Activated T-helper 1 cell treated with anti-CD3 and anti-CD28 coated beads, Interleukin-2, amount 50 U/mL, for 16 hours (primary cell): ENCODE data around the gene PTPRA.
"Not testable (repeated sequence)": the region's sequence is repeated elsewhere in the genome, so short reads cannot be mapped to it uniquely, and the experiment has no call there.

Experiments
- DNase-seq, 2 donors: peaks; one replicate each; pipeline ENCODE4 v3.0.0-alpha.2; 2020; ENCODE audit warnings: low read depth in 1 of 2, low spot score in 1 of 2

Gene PTPRA

GRCh38 chr20:2883726-2884637, 10.7 kb downstream of the PTPRA start:
- no peak for DNase-seq

- no peak for DNase-seq
Measured at GRCh38 chr20:2887715-2888114, 14.4 kb downstream of the PTPRA start.

- no peak for DNase-seq
Measured at GRCh38 chr20:2888224-2888955, 15.1 kb downstream of the PTPRA start.

- no peak for DNase-seq
Measured at GRCh38 chr20:2889209-2889608, 15.9 kb downstream of the PTPRA start.

GRCh38 chr20:2889797-2890196, 16.5 kb downstream of the PTPRA start:
- no peak for DNase-seq

DNA sequence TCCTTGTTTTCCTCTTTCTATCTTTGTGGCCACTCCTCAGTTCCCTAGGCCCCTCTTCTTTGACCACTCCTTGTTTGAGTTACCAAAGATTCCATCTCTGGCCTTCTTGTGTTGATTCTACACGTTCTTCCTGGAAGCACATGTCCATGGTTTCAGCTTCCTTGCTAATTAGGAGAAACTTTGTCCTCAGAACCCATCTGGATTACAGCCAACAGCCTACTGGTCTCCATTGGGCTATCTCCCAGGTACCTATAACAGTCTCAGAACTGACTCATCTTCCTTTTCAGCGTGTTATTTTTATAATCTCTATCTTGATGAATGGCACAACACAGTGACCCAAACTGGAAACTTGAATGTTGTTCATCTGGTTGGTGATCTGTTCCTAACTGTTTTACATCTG, 17.5 kb downstream of the PTPRA start:
- no peak for DNase-seq

GRCh38 chr20:2891343-2891742, 18.1 kb downstream of the PTPRA start:
- DNase-seq: no peak

- DNase-seq: no peak
Measured at GRCh38 chr20:2892376-2892775, 19.1 kb downstream of the PTPRA start.

DNA sequence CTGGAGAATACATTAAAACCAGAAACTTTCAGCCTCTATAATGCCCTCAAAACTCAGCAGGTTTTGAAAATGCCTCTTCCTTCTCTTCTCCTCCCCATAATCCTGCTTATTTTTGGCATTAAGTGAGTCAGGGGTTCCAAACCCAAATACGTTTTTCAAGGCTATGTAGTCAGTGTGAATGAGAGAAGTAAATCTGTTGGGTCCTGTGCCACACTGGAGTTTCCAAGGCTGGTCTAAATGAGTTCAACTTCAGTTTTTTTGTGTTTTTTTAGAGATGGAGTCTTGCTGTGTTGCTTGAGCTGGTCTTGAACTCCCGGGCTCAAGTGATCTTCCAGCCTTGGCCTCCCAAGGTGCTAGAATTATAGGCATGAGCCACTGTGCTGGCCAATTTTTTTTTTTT, 20.9 kb downstream of the PTPRA start:
- no peak for DNase-seq

DNA sequence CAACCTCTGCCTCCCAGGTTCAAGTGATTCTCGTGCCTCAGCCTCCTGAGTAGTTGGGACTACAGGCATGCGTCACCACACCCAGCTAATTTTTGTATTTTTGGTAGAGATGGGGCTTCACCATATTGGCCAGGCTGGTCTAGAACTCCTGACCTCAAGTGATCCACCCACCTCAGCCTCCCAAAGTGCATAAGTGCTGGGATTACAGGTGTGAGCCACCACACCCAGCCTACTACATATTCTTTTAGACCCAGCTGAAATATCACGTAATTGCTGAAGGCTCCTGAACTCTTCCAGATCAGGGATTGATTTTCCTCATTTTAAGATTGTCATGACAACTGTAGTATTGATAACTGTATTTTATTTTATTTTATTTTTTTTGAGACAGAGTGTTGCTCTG, 21.9 kb downstream of the PTPRA start:
- DNase-seq: not testable (repeated sequence)

GRCh38 chr20:2899243-2899642, 26.0 kb downstream of the PTPRA start:
- no peak for DNase-seq

DNA sequence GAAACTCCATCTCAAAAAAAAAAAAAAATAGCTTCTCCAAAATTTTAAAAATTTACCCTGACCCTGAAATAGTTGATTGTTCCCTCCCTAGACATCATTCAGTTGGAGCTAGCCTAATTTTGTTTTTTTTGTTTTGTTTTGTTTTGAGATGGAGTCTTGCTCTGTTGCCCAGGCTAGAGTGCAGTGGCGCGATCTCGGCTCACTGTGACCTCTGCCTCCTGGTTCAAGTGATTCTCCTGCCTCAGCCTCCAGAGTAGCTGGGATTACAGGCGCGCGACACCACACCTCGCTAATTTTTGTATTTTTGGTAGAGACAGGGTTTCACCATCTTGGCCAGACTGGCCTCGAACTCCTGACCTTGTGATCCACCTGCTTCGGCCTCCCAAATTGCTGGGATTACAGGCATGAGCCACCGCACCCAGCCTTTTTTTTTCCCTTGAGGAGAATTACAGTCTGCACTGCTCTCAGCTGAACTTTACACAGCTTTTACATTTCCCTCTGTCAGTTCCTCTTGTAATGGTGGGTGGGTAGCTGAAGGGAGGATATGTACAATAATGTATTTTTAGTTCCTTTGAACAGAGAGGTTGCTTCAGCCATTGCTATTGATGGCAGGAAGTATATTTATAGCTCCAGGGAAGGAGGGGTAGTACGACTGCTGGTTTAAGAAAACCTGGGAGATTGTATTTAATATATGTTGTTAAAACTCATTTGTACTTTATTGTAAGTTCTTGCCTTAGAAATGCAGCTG, 27.7 kb downstream of the PTPRA start:
- no peak for DNase-seq

DNA sequence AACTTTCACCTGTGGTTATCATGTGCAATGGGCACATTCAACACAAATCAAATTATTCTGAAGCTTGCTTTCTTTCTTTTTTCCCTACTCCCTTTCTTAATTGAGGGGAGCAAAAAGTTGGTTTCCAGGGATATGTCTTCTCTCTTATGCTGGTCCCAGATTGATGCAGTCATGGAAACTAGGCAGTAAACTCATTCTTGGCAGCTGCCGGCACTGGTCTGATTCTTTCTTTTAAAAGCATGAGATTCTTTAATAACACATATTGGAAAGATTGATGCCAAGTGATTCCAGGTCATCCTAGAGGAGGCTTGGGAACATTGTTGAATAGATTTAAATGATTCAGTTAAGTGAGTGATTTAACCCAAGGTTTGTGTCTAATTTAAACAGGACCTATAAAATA, 29.0 kb downstream of the PTPRA start:
- DNase-seq: no peak

DNA sequence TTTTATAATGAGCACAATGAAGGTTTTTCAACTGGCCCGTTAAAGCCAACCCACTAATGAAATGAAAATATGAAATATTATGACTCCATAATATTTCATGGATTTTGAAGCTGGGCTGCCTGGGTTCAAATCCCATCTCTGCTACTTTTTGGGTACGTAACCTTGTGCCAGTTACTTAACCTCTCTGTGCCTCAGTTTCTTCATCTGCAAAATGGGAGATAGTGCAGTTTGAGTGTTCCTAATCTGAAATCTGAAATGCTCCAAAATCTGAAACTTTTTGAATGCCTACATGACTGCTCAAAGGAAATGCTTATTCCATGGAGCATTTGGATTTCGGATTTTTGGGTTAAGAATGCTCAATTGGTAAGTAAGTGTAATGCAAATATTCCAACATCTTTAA, 29.5 kb downstream of the PTPRA start:
- no peak for DNase-seq

DNA sequence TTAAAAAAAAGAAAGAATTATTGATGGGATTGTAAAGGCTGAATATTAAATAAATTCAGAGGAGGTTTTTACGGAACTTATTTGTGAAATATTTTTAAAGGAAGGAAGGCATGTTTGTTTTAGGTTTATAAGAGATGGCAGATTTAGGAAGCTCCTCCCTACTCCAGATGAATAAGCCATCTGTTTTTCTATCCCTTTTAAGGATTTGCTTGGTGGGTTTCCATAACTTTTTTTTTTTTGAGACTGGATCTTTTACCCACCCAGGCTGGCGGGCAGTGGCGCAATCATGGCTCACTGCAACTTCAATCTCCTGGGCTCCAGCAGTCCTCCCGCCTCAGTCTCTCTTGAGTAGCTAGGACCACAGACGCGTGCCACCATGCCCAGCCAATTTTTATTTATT, 30.4 kb downstream of the PTPRA start:
- no peak for DNase-seq

GRCh38 chr20:2907519-2907918, 34.2 kb downstream of the PTPRA start:
- no peak for DNase-seq

DNA sequence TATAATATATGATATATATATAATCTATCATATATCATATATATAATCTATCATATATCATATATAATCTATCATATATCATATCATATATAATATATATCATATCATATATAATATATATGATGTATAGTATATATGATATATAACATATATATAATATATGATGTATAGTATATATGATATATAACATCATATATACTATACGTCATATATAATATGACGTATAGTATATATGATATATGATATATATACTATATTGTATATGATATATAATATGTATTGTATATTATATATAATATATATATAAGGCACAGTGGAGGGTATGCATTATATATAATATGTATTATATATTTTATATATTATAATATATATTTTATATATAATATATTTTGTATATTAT, 36.7 kb downstream of the PTPRA start:
- no peak for DNase-seq

DNA sequence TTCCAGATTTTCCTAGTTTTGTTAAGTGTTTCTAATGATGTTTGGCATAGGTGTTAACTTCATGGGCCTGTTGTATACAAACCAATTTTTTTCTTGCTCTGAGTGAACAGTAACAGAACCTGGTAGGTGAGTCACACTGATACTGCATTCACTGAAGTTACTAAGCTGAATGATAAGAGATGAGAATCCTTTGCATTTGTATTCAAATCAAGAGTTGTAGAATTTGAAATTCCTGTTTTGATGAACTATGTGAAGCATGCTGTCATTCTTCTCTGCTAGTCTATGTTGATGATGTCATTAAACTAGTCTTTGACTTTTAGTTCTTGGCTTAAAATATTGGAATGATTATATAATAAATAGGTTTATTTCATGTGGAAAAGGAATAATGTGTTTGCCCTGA, 37.9 kb downstream of the PTPRA start:
- DNase-seq: no peak

DNA sequence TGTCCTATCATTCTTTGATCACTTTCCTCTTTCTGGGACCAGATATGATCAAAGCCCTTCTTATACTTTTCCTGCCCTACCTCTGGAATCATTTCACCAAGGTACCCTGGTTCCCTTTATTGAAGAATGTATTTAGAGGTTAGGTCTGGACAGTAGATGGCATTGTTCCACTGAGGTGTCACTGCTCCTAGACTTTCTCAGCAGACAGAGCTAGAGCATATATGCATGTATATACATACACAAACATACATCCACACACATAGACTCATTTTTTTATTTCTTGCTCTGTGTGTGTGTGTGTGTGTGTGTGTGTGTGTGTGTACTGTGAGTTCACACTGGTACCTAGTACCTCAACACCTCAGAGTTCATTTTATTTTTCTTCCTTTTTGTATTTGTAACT, 40.9 kb downstream of the PTPRA start:
- no peak for DNase-seq

- no peak for DNase-seq
Measured at GRCh38 chr20:2917266-2917665, 44.0 kb downstream of the PTPRA start.

DNA sequence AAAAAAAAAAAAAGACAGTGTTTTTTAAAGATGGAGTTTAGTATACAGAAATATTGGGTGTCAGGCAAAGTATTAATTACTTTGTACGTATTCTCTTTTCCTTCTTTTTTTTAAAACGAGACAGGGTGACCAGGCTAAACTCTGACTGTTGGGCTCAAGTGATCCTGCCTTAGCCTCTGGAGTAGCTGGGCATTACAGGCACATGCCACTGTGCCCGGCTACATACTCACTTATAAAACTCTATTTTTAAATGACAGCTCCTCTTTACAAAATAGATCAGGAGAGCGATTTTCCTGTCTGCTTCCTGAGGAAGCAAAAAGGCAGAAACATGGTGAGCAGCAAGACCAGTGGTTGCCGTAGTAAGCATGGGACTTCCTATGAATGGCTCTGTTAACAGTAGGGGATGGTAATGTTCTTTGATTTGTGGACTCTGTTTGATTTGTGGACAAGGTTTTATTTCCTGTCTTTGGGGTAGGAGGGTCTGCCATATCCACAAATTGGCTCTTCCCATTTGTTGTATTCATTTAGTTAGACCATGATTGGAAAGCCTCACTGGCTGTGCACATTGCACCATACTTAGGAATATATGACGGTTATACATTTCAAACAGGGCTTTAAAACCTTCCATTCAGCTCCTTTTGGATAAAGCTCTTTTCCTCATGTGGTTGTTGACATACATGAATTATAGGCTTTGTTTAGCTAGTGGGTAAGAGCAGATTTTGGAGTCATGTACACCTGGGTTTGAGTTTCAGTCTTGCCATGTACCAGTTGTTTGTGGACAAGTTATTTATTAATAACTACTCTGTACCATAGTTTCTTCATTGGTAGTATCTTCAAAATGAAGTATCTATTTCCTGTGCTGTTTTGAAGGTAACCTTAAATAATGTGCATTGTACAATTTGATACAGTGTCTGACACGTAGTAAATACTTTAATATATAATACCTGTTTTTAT, 45.1 kb downstream of the PTPRA start:
- DNase-seq: no peak
